GM12878 (cell line): ENCODE data around the gene PARP1. TPM values are rescaled to one million over a fixed set of nuclear protein-coding genes. Genes with fewer than 3 reads are reported as not detected.

Experiments
- ATF3 ChIP-seq: IDR thresholded peaks from 2 replicates; pipeline ENCODE4 v1.6.1; 2011; ENCODE audit warnings: low read depth, mild to moderate bottlenecking, low read length, moderate library complexity, borderline replicate concordance; ENCODE audit errors: extremely low read depth
- E2F4 ChIP-seq: IDR thresholded peaks from 2 replicates; pipeline ENCODE4 v1.6.1; 2012; ENCODE audit warnings: low read depth, low read length, improper control_type of control experiment
- FOXM1 ChIP-seq: IDR thresholded peaks from 2 replicates; pipeline ENCODE4 v1.6.1; 2012; ENCODE audit warnings: low read depth, mild to moderate bottlenecking, inconsistent platforms, low read length, moderate library complexity
- KLF5 ChIP-seq: fragments of 450-650 bp; IDR thresholded peaks from 2 replicates; pipeline ENCODE4 v1.6.1; 2014; ENCODE audit warnings: mild to moderate bottlenecking; ENCODE audit not compliant: partially characterized antibody
- MLLT1 ChIP-seq: fragments of 450-650 bp; IDR thresholded peaks from 2 replicates; pipeline ENCODE4 v1.6.1; 2016; ENCODE audit warnings: mild to moderate bottlenecking
- MTA2 ChIP-seq: fragments of 450-650 bp; IDR thresholded peaks from 2 replicates; pipeline ENCODE4 v1.6.1; 2016; ENCODE audit warnings: low read depth, mild to moderate bottlenecking, moderate library complexity
- NR2F1 ChIP-seq: fragments of 450-650 bp; conservative IDR thresholded peaks from 2 replicates; pipeline ENCODE4 v1.6.1; 2017; ENCODE audit warnings: mild to moderate bottlenecking
- TBL1XR1 ChIP-seq: IDR thresholded peaks from 2 replicates; pipeline ENCODE4 v1.6.1; 2012; ENCODE audit warnings: low read depth, low read length, improper control_type of control experiment
- YY1 ChIP-seq: IDR thresholded peaks from 2 replicates; pipeline ENCODE4 v1.6.1; 2011; ENCODE audit warnings: low read depth, mild to moderate bottlenecking, low read length
- ZBTB11 ChIP-seq: fragments of 450-650 bp; formaldehyde crosslinking; IDR thresholded peaks from 2 replicates; pipeline ENCODE4 v1.5.0; 2022; ENCODE audit warnings: mild to moderate bottlenecking, missing genetic modification characterization
- ZNF592 ChIP-seq: fragments of 450-650 bp; IDR thresholded peaks from 2 replicates; pipeline ENCODE4 v1.6.1; 2017; ENCODE audit warnings: mild to moderate bottlenecking, moderate library complexity
- ZNF687 ChIP-seq: fragments of 450-650 bp; IDR thresholded peaks from 2 replicates; pipeline ENCODE4 v1.6.1; 2017; ENCODE audit warnings: mild to moderate bottlenecking, moderate library complexity
- ZSCAN29 ChIP-seq: fragments of 450-650 bp; IDR thresholded peaks from 2 replicates; pipeline ENCODE4 v1.6.1; 2017; ENCODE audit warnings: mild to moderate bottlenecking, moderate library complexity
- polyA plus RNA-seq, 11 experiments: library from polyadenylated mRNA; depleted of rRNA in 4 of 11; unstranded in 6 of 11; stranded (reverse) in 5 of 11; fragments of >200 nt; fragmentation: Nextera tagmentation in 4 of 11; fragmentation: Illumina TruSeq in 1 of 11; extraction: Ambion mirVana in 4 of 11; extraction: Trizol in 1 of 11; gene quantifications; 1 replicate in 1 of 11; 2 replicates in 10 of 11; pipeline versions ENCODE4 v1.2.1 to v1.2.3, GENCODE V29; 2011 to 2016; ENCODE audit warnings: inconsistent platforms in 2 of 11, missing spikeins in 2 of 11, low read depth in 1 of 11
- total RNA-seq, 4 experiments: library from RNA; depleted of rRNA in 3 of 4; stranded (reverse); fragments of >200 nt in 3 of 4; fragmentation: Illumina TruSeq in 1 of 4; extraction: Trizol in 1 of 4; gene quantifications; 2 replicates each; pipeline versions ENCODE4 v1.2.1 to v1.2.3, GENCODE V29; 2013 to 2021

The PARP1 gene
- total and polyA plus RNA-seq, 10 of the 15 experiments (the other 5 are each of a cell fraction or from before 2014, with no cell fraction given) = 113 to 287 (median 265) TPM

GRCh38 chr1:226407497-226408284, at the start of gene PARP1 (continued):
- peak; percentile 49; the same call in 1 of the 2 replicates for TF ChIP-seq ZNF687
- TF ChIP-seq ATF3 = no peak
- TF ChIP-seq ZNF592 = peak; percentile 56; the same call in 1 of the 2 replicates
- TF ChIP-seq FOXM1 = no peak
- no peak for TF ChIP-seq MTA2
- TF ChIP-seq E2F4 = no peak
- peak; percentile 64 for TF ChIP-seq KLF5
- TF ChIP-seq ZBTB11 (CRISPR knock-in tag) = no peak
- no peak for TF ChIP-seq TBL1XR1
- peak; percentile 99 for TF ChIP-seq MLLT1
- TF ChIP-seq YY1 = no peak
- 0 out of 2 replicates have a peak, but pooled peaks have one; percentile 65 for TF ChIP-seq NR2F1
- 0 out of 2 replicates have a peak, but pooled peaks have one; percentile 30 for TF ChIP-seq ZSCAN29
